Cardiac fibroblast (primary cell): ENCODE measurements around the gene SCGB3A2.

Experiments used
- DNase-seq, 2 donors: peaks; one replicate each; pipeline versions ENCODE4 v3.0.0 to v3.0.0-alpha.2; 2010; ENCODE audit warnings: low read depth in 2 of 2
- H3K4me3 ChIP-seq, 2 donors: replicated peaks in 1 of 2; 1 replicate in 1 of 2; 2 replicates in 1 of 2; pipeline ENCODE4 v1.5.1; 2011; ENCODE audit warnings: low read depth in 2 of 2, low read length in 2 of 2, mild to moderate bottlenecking in 2 of 2, moderate library complexity in 1 of 2
- CTCF ChIP-seq: IDR thresholded peaks from one replicate; pipeline ENCODE4 v1.5.1; 2011; ENCODE audit warnings: low read depth, mild to moderate bottlenecking, low read length, inconsistent platforms

SCGB3A2 gene

GRCh38 chr5:147878066-147878759, at the start of gene SCGB3A2:
TSS of gene SCGB3A2 (plus strand) at chr5:147878711. CDS start at chr5:147878804, 93 bp downstream.
- no peak for TF ChIP-seq CTCF
- DNase-seq, result no peak
- H3K4me3 ChIP-seq, result no peak within 1 kb of the TSS

- no peak overlapping the region for H3K4me3 ChIP-seq
- no peak for TF ChIP-seq CTCF
- DNase-seq, result no peak
Measured at GRCh38 chr5:147830035-147830434, 48.5 kb upstream of the SCGB3A2 start.

- no peak for TF ChIP-seq CTCF
- no peak within 1 kb of the TSS for H3K4me3 ChIP-seq
- no peak for DNase-seq
Measured at GRCh38 chr5:147831465-147831864, 47.0 kb upstream of the SCGB3A2 start, which contains the start of gene SPINK1. TSS of gene SPINK1 (minus strand) at chr5:147831671. CDS start at chr5:147831577, 94 bp downstream.

DNA sequence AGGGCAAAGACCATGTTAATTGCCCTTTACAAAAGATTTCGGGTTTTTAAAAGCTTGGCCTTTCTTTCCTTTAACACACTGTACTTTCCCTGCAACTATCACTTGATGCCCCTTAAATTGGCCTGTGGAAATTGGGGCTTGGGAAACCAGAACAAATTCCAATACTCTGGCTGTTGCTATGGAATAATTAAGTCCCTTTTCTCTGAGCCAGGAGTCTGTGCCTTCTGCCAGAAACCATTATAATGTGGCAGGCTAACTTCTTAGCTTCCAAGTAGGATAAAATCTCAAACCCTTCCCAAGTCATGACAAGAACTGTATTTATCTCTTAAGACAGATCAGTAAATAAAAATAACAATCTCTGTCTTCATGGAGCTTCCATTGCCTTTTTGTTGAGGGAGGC, 46.0 kb upstream of the SCGB3A2 start:
- TF ChIP-seq CTCF, result no peak
- H3K4me3 ChIP-seq, result no peak overlapping the region
- DNase-seq, result no peak

DNA sequence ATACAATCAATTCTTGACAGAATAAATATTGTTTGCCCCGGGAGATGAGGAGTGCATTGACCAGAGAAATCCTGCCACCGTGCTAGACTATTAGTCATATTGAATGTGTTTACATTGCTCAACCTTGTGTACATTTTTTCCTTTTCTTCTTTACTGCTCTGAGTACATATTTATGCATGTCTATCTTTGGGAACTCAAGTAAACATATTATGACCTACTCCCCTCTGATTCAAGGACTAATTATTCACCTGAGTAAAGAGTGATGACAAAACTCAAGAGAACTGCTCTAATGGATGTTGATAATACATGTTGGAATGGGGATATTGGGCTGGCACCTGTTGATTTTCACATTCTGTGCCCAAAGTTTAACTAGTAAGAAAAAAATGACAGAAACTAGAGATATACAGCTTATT, 43.1 kb upstream of the SCGB3A2 start:
- H3K4me3 ChIP-seq, result no peak overlapping the region
- TF ChIP-seq CTCF, result no peak
- peak in 1 of 2 donors; percentile 27 for DNase-seq

GRCh38 chr5:147836439-147836838, 42.1 kb upstream of the SCGB3A2 start:
- no peak overlapping the region for H3K4me3 ChIP-seq
- TF ChIP-seq CTCF, result no peak
- DNase-seq, result no peak

DNA sequence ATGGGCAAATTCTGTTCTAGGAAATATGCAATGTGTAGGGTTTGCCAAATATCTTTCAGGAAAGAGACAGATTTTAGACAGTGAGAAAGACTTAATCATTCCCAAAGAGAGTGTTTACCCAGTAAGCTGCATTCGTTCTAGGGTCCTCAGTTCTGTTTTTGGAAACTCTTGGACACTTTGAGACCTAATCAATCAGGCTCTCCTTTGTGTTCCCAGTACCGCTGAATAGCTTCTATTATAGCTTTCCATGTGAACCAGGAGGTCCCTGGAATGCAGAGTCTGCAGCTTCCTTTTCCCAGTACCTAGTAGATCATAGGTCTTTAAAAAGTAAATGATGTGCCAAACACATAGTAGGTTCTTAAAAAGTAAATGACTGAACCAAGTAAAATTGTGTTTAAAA, 35.6 kb upstream of the SCGB3A2 start:
- no peak for TF ChIP-seq CTCF
- H3K4me3 ChIP-seq, result no peak overlapping the region
- DNase-seq, result no peak
